HepG2 (cell line): ENCODE results near the gene SRPRA. TPM values are rescaled to one million over a fixed set of nuclear protein-coding genes. Genes with fewer than 3 reads are reported as not detected.

Experiments used
- ARID2 ChIP-seq: sonication (generic); formaldehyde crosslinking; IDR thresholded peaks from 2 replicates; pipeline ENCODE4 v1.8.1; 2022; ENCODE audit warnings: mild to moderate bottlenecking, missing genetic modification reagents, borderline replicate concordance
- ATM ChIP-seq: fragments of 450-650 bp; IDR thresholded peaks from 2 replicates; pipeline ENCODE4 v1.7.1; 2017; ENCODE audit warnings: mild to moderate bottlenecking, borderline replicate concordance
- BRF2 ChIP-seq: sonication (generic); formaldehyde crosslinking; IDR thresholded peaks from 2 replicates; pipeline ENCODE4 v1.8.1; 2022; ENCODE audit warnings: mild to moderate bottlenecking, missing genetic modification reagents
- ETS1 ChIP-seq: sonication (generic); formaldehyde crosslinking; IDR thresholded peaks from 2 replicates; pipeline ENCODE4 v1.4.0; 2020; ENCODE audit warnings: missing genetic modification reagents
- FOSL1 ChIP-seq: sonication (generic); formaldehyde crosslinking; IDR thresholded peaks from 2 replicates; pipeline ENCODE4 v1.9.0; 2021; ENCODE audit warnings: missing genetic modification reagents, borderline replicate concordance
- GATA4 ChIP-seq: sonication (generic); IDR thresholded peaks from 2 replicates; pipeline ENCODE4 v1.6.1; 2016; ENCODE audit warnings: antibody characterized with exemption, low read depth, borderline replicate concordance
- HOXA9 ChIP-seq: sonication (generic); formaldehyde crosslinking; IDR thresholded peaks from 2 replicates; pipeline ENCODE4 v1.8.1; 2022; ENCODE audit warnings: missing genetic modification reagents, mild to moderate bottlenecking, moderate library complexity, borderline replicate concordance
- JUNB ChIP-seq: sonication (generic); formaldehyde crosslinking; IDR thresholded peaks from 2 replicates; pipeline ENCODE4 v1.8.0; 2022; ENCODE audit warnings: missing genetic modification reagents, mild to moderate bottlenecking, borderline replicate concordance
- NCOA5 ChIP-seq: sonication (generic); formaldehyde crosslinking; IDR thresholded peaks from 2 replicates; pipeline ENCODE4 v1.4.0; 2020; ENCODE audit warnings: missing genetic modification reagents
- PITX1 ChIP-seq: sonication (generic); formaldehyde crosslinking; IDR thresholded peaks from 2 replicates; pipeline ENCODE4 v1.5.1; 2020; ENCODE audit warnings: mild to moderate bottlenecking, missing genetic modification reagents
- PLRG1 ChIP-seq: fragments of 450-650 bp; conservative IDR thresholded peaks from 2 replicates; pipeline ENCODE4 v1.6.1; 2016
- POLR2AphosphoS5 ChIP-seq: IDR thresholded peaks from 2 replicates; pipeline ENCODE4 v1.6.1; 2012; ENCODE audit warnings: low read depth, low read length
- POLR2G ChIP-seq: fragments of 200-400 bp; formaldehyde crosslinking; IDR thresholded peaks from 2 replicates; pipeline ENCODE4 v1.6.1; 2018; ENCODE audit warnings: mild to moderate bottlenecking, low read depth, low read length, moderate library complexity
- RFX5 ChIP-seq: IDR thresholded peaks from 2 replicates; pipeline ENCODE4 v1.6.1; 2011; ENCODE audit warnings: low read depth, low read length, improper control_type of control experiment
- SMARCE1 ChIP-seq: fragments of 450-650 bp; IDR thresholded peaks from 2 replicates; pipeline ENCODE4 v1.6.1; 2017; ENCODE audit warnings: borderline replicate concordance
- SRSF4 ChIP-seq: fragments of 200-400 bp; formaldehyde crosslinking; IDR thresholded peaks from one replicate; pipeline ENCODE4 v1.6.1; 2018; ENCODE audit warnings: mild to moderate bottlenecking, low read depth, low read length, moderate library complexity; ENCODE audit not compliant: poor library complexity, severe bottlenecking
- U2AF2 ChIP-seq: fragments of 200-400 bp; formaldehyde crosslinking; IDR thresholded peaks from 2 replicates; pipeline ENCODE4 v1.6.1; 2017; ENCODE audit warnings: low read depth, mild to moderate bottlenecking, low read length
- XRCC5 ChIP-seq: fragments of 200-400 bp; formaldehyde crosslinking; optimal IDR thresholded peaks from 2 replicates; pipeline ENCODE3; 2017; ENCODE audit warnings: mild to moderate bottlenecking, low read length
- ZBTB14 ChIP-seq: sonication (generic); formaldehyde crosslinking; IDR thresholded peaks from 2 replicates; pipeline ENCODE4 v1.4.0; 2020; ENCODE audit warnings: missing genetic modification reagents
- ZBTB20 ChIP-seq: sonication (generic); formaldehyde crosslinking; IDR thresholded peaks from 2 replicates; pipeline ENCODE4 v1.8.1; 2023; ENCODE audit warnings: missing genetic modification reagents, low read depth, mild to moderate bottlenecking, borderline replicate concordance
- ZNF292 ChIP-seq: sonication (generic); formaldehyde crosslinking; IDR thresholded peaks from 2 replicates; pipeline ENCODE4 v1.8.1; 2022; ENCODE audit warnings: mild to moderate bottlenecking, low read depth, missing genetic modification reagents, borderline replicate concordance
- ZNF430 ChIP-seq: sonication (generic); formaldehyde crosslinking; IDR thresholded peaks from 2 replicates; pipeline ENCODE4 v1.9.0; 2021; ENCODE audit warnings: mild to moderate bottlenecking, missing genetic modification reagents
- ZNF432 ChIP-seq: sonication (generic); formaldehyde crosslinking; IDR thresholded peaks from 2 replicates; pipeline ENCODE4 v1.5.0; 2020; ENCODE audit warnings: missing genetic modification reagents, mild to moderate bottlenecking, borderline replicate concordance
- ZNF569 ChIP-seq: sonication (generic); formaldehyde crosslinking; IDR thresholded peaks from 2 replicates; pipeline ENCODE4 v1.5.0; 2020; ENCODE audit warnings: mild to moderate bottlenecking, missing genetic modification reagents, moderate library complexity, borderline replicate concordance
- ZNF598 ChIP-seq: sonication (generic); formaldehyde crosslinking; IDR thresholded peaks from 2 replicates; pipeline ENCODE4 v1.5.1; 2020; ENCODE audit warnings: mild to moderate bottlenecking, missing genetic modification reagents, borderline replicate concordance
- ZNF652 ChIP-seq: IDR thresholded peaks from 2 replicates; pipeline ENCODE4 v1.6.1; 2016; ENCODE audit warnings: low read depth, borderline replicate concordance
- ZNF782 ChIP-seq: sonication (generic); formaldehyde crosslinking; IDR thresholded peaks from 2 replicates; pipeline ENCODE4 v1.4.0; 2020; ENCODE audit warnings: missing genetic modification reagents, mild to moderate bottlenecking, borderline replicate concordance
- ZZZ3 ChIP-seq: sonication (generic); formaldehyde crosslinking; IDR thresholded peaks from 2 replicates; pipeline ENCODE4 v1.4.0; 2020; ENCODE audit warnings: missing genetic modification reagents, mild to moderate bottlenecking, borderline replicate concordance
- polyA plus RNA-seq, 8 experiments: library from polyadenylated mRNA; depleted of rRNA in 3 of 8; stranded (reverse) in 7 of 8; unstranded in 1 of 8; fragments of >200 nt; fragmentation: Illumina TruSeq in 4 of 8; extraction: Trizol in 4 of 8; gene quantifications; 2 replicates each; pipeline versions ENCODE4 v1.2.1 to v1.2.3, GENCODE V29; 2011 to 2016; ENCODE audit warnings: low read depth in 4 of 8, missing spikeins in 1 of 8, mixed read lengths in 1 of 8; ENCODE audit not compliant: insufficient read depth in 1 of 8
- total RNA-seq, 5 experiments: library from RNA; depleted of rRNA; stranded (reverse); fragments of >200 nt; fragmentation: Illumina TruSeq; extraction: Trizol; gene quantifications; 2 replicates each; pipeline ENCODE4 v1.2.3, GENCODE V29; 2016; ENCODE audit warnings: low read depth in 1 of 5

SRPRA gene
- total and polyA plus RNA-seq, 2 of the 13 experiments (the other 11 are each of a cell fraction or from before 2014, with no cell fraction given): 27.7 to 64.6 TPM

GRCh38 chr11:126303623-126304456 is 35.1 kb upstream of the SRPRA start, which contains the start of gene DCPS (continued):
- no peak for TF ChIP-seq U2AF2
- TF ChIP-seq ZBTB14 (CRISPR knock-in tag): peak; percentile 47
- peak; percentile 62 for TF ChIP-seq PITX1 (CRISPR knock-in tag)
- peak; percentile 91 for TF ChIP-seq ZBTB20 (CRISPR knock-in tag)
- no peak for TF ChIP-seq ETS1
- no peak for TF ChIP-seq ZNF782 (CRISPR knock-in tag)
- TF ChIP-seq PLRG1: no peak
- no peak for TF ChIP-seq ZNF652 (CRISPR knock-in tag)
- TF ChIP-seq ZNF569 (CRISPR knock-in tag): peak; percentile 71; the same call in 1 of the 2 replicates
- no peak for TF ChIP-seq FOSL1 (CRISPR knock-in tag)
- peak; percentile 92; the same call in 1 of the 2 replicates for TF ChIP-seq ZZZ3 (CRISPR knock-in tag)
- no peak for TF ChIP-seq JUNB (CRISPR knock-in tag)
- peak; percentile 81 for TF ChIP-seq GATA4
- TF ChIP-seq SMARCE1: no peak
- peak; percentile 50 for TF ChIP-seq XRCC5
- no peak for TF ChIP-seq ZNF292 (CRISPR knock-in tag)
- no peak for TF ChIP-seq RFX5
- peak; percentile 99 for TF ChIP-seq POLR2G
- TF ChIP-seq BRF2 (CRISPR knock-in tag): peak; percentile 94
- TF ChIP-seq HOXA9 (CRISPR knock-in tag): peak; percentile 86
- no peak for TF ChIP-seq SRSF4
- TF ChIP-seq ATM: no peak
- peak; percentile 97 for TF ChIP-seq ZNF598
- peak; percentile 92 for TF ChIP-seq POLR2AphosphoS5
- TF ChIP-seq ZNF432 (CRISPR knock-in tag): no peak
- peak; percentile 91 for TF ChIP-seq ZNF430 (CRISPR knock-in tag)
- no peak; the same call in 1 of the 2 replicates for TF ChIP-seq ARID2 (CRISPR knock-in tag)
- TF ChIP-seq NCOA5: no peak
